HepG2 (cell line): ENCODE results near the gene OBP2B. TPM values are rescaled to one million over a fixed set of nuclear protein-coding genes. Genes with fewer than 3 reads are reported as not detected.
"Not testable (repeated sequence)": the region's sequence is repeated elsewhere in the genome, so short reads cannot be mapped to it uniquely, and the experiment has no call there.

Experiments used
- ATAC-seq: fragments of 200-7000 bp; cut with Tn5 transposase; 3 replicates; pipeline ENCODE4 v1.9.1; 2020; ENCODE audit warnings: mild to moderate bottlenecking, moderate library complexity
- BruUV-seq: library from RNA; stranded (reverse); fragments of 400-500 nt; replicated peaks from 2 replicates; lab custom pipeline; 2021; lab: Mats Ljungman, UMichigan
- CTCF ChIA-PET: fragments of 300-600 bp; formaldehyde crosslinking; extraction: SDS; loops from one replicate; lab custom pipeline; 2021; ENCODE audit warnings: low total read pairs, inconsistent platforms, low intra/inter-chr PET ratio; lab: Yijun Ruan, JAX
- POLR2A ChIA-PET: fragments of 350-600 bp; sonication (Branson Sonifier 250); formaldehyde crosslinking; loops from one replicate; lab custom pipeline; 2020; ENCODE audit warnings: antibody characterized with exemption, inconsistent platforms; lab: Yijun Ruan, JAX
- DNase-seq: peaks from one replicate; pipeline ENCODE4 v3.0.0-alpha.2; 2015; ENCODE audit warnings: low spot score
- FAIRE-seq: peaks from 3 replicates; lab custom pipeline; 2011; peaks lifted over from hg19 to GRCh38; lab: Jason Lieb, UNC
- H2AFZ ChIP-seq: one replicate; pipeline ENCODE4 v1.6.1; 2011; ENCODE audit warnings: low read length, inconsistent platforms
- H3K27ac ChIP-seq: fragments of 300-600 bp; 3 replicates; pipeline ENCODE4 v1.8.0; 2011; ENCODE audit warnings: mixed run types, mild to moderate bottlenecking, mixed read lengths, low read length, inconsistent platforms; ENCODE audit not compliant: insufficient read depth; ENCODE audit errors: extremely low read length
- H3K27me3 ChIP-seq, 2 experiments: fragments of 200-600 bp in 1 of 2; 2 replicates in 1 of 2; 3 replicates in 1 of 2; pipeline versions ENCODE4 v1.6.0 to v1.8.0; 2011; ENCODE audit warnings: low read length in 2 of 2, mild to moderate bottlenecking in 2 of 2, moderate library complexity in 2 of 2, inconsistent platforms in 1 of 2; ENCODE audit not compliant: insufficient read depth in 2 of 2, control insufficient read depth in 1 of 2
- H3K36me3 ChIP-seq, 2 experiments: fragments of 200-600 bp in 1 of 2; replicated peaks in 1 of 2; 2 replicates in 1 of 2; 3 replicates in 1 of 2; pipeline versions ENCODE4 v1.5.1 to v1.8.0; 2011; ENCODE audit warnings: low read length in 2 of 2, inconsistent platforms in 1 of 2; ENCODE audit not compliant: insufficient read depth in 2 of 2, control insufficient read depth in 1 of 2
- H3K4me1 ChIP-seq: 2 replicates; pipeline ENCODE4 v1.5.1; 2012; ENCODE audit warnings: low read length, inconsistent platforms; ENCODE audit not compliant: insufficient read depth
- H3K4me2 ChIP-seq: 2 replicates; pipeline ENCODE4 v1.6.0; 2011; ENCODE audit warnings: low read depth, low read length, inconsistent platforms
- H3K4me3 ChIP-seq, 3 experiments: fragments of 200-600 bp in 1 of 3; sonication (generic), shearing (Covaris generic) in 1 of 3; replicated peaks in 1 of 3; 2 replicates each; pipeline ENCODE4 v1.5.1; 2011 to 2016; ENCODE audit warnings: low read length in 3 of 3, inconsistent platforms in 2 of 3, low read depth in 2 of 3, mild to moderate bottlenecking in 2 of 3, control low read depth in 1 of 3, mixed read lengths in 1 of 3; ENCODE audit not compliant: insufficient read depth in 1 of 3
- H3K79me2 ChIP-seq: one replicate; pipeline ENCODE4 v1.6.1; 2011; ENCODE audit warnings: low read length, inconsistent platforms; ENCODE audit not compliant: insufficient read depth
- H3K9ac ChIP-seq: 2 replicates; pipeline ENCODE4 v1.6.0; 2011; ENCODE audit warnings: mild to moderate bottlenecking, low read depth, low read length, inconsistent platforms; ENCODE audit not compliant: insufficient read depth
- H3K9me3 ChIP-seq: 2 replicates; pipeline ENCODE4 v1.5.1; 2012; ENCODE audit warnings: mild to moderate bottlenecking, low read length
- H4K20me1 ChIP-seq: 2 replicates; pipeline ENCODE4 v1.6.0; 2011; ENCODE audit warnings: inconsistent platforms, mild to moderate bottlenecking, low read length, moderate library complexity; ENCODE audit not compliant: insufficient read depth
- HOXD1 ChIP-seq: sonication (generic); formaldehyde crosslinking; IDR thresholded peaks from 2 replicates; pipeline ENCODE4 v1.5.0; 2020; ENCODE audit warnings: missing genetic modification reagents
- PHF5A ChIP-seq: IDR thresholded peaks from one replicate; pipeline ENCODE4 v1.6.1; 2018; ENCODE audit warnings: low read depth, missing genetic modification reagents; ENCODE audit not compliant: unreplicated experiment
- SIX1 ChIP-seq: sonication (generic); formaldehyde crosslinking; IDR thresholded peaks from 2 replicates; pipeline ENCODE4 v1.4.0; 2020; ENCODE audit warnings: missing genetic modification reagents, borderline replicate concordance
- ZNF317 ChIP-seq: sonication (generic); formaldehyde crosslinking; IDR thresholded peaks from 2 replicates; pipeline ENCODE4 v1.5.0; 2020; ENCODE audit warnings: mild to moderate bottlenecking, missing genetic modification reagents
- WGBS: methylation state at CpG from one replicate; pipeline ENCODE4 v1.1.6; 2017; ENCODE audit warnings: low lambda C conversion rate; 5-methylcytosine and 5-hydroxymethylcytosine counted together
- in situ Hi-C: cut with HindIII; loops from 2 replicates; pipeline ENCODE4 v1.10.0; 2017; ENCODE audit warnings: low pct_unique_long_range_greater_than_20kb; ENCODE audit not compliant: extremely low pct_ligation_motif_present
- intact Hi-C: fragments of 100-400 bp; cut with micrococcal nuclease; formaldehyde crosslinking; loops from one replicate; pipeline ENCODE4 v1.10.0; 2022; ENCODE audit not compliant: unreplicated experiment
- polyA plus RNA-seq, 8 experiments: library from polyadenylated mRNA; depleted of rRNA in 3 of 8; stranded (reverse) in 7 of 8; unstranded in 1 of 8; fragments of >200 nt; fragmentation: Illumina TruSeq in 4 of 8; extraction: Trizol in 4 of 8; gene quantifications; 2 replicates each; pipeline versions ENCODE4 v1.2.1 to v1.2.3, GENCODE V29; 2011 to 2016; ENCODE audit warnings: low read depth in 4 of 8, missing spikeins in 1 of 8, mixed read lengths in 1 of 8; ENCODE audit not compliant: insufficient read depth in 1 of 8
- total RNA-seq, 5 experiments: library from RNA; depleted of rRNA; stranded (reverse); fragments of >200 nt; fragmentation: Illumina TruSeq; extraction: Trizol; gene quantifications; 2 replicates each; pipeline ENCODE4 v1.2.3, GENCODE V29; 2016; ENCODE audit warnings: low read depth in 1 of 5
- TF ChIP-seq, protein P1 (sequence below): sonication (generic); formaldehyde crosslinking; IDR thresholded peaks from 2 replicates; pipeline ENCODE4 v1.4.0; 2020; ENCODE audit warnings: mild to moderate bottlenecking, missing genetic modification reagents
- TF ChIP-seq, protein P2 (sequence below): fragments of 450-650 bp; IDR thresholded peaks from 2 replicates; pipeline ENCODE4 v1.6.1; 2016

The OBP2B gene
- total and polyA plus RNA-seq, 2 of the 13 experiments (the other 11 are each of a cell fraction or from before 2014, with no cell fraction given) = not detected

DNA sequence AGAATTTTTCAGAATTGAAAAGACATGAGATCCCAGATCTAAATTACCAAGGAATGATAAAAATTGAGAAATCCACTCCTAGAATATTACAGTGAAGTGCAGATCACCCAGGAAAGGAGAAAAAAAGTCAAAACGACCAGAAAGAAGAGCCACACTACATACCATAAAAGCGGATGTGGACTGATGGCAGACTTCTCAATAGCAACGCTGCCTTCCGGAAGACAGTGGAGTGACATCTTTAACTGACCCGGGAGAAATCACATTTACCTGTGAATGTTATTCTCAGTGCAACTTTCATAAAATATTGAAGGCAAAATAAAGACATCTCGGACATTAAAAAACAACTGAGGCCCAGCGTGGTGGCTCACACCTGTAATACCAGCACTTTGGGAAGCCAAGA is 21.5 kb upstream of the OBP2B start:
- H3K4me2 ChIP-seq, H3K4me3 ChIP-seq, H3K36me3 ChIP-seq, DNase-seq, ATAC-seq, H3K9me3 ChIP-seq, intact Hi-C loops, BruUV-seq, H3K4me1 ChIP-seq, CTCF ChIA-PET, H3K9ac ChIP-seq, H3K27ac ChIP-seq, FAIRE-seq, H2AFZ ChIP-seq, H4K20me1 ChIP-seq, POLR2A ChIA-PET, H3K79me2 ChIP-seq, in situ Hi-C loops: not testable (repeated sequence)
- WGBS = 48% methylated on average over 7 of the region's 7 CpGs
- H3K27me3 ChIP-seq = peaks cover 6 to 17% of the 10 kb centered on the region in 2 experiments; a peak in 4 of 5 replicates
- TF ChIP-seq ZNF317 (CRISPR knock-in tag) = peak; percentile 45; the same call in 1 of the 2 replicates

DNA sequence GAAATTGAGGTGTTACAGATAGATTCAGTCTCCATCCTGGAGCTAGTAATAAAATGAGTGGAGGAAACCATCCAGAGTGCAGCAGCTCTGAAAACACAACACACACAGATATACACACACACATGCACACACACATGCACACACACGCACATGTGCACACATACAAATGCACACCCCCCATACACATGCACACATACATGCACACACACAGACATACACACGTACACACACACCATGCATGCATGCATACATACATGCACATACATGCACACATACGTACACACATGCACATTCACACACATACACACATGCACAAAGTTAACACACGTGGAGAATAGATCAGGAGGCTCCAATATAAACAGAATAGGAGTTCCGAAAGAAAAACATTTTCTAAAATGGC is 21.0 kb upstream of the OBP2B start:
- intact Hi-C loops (no loop called here), in situ Hi-C loops (no loop called here)
- H2AFZ ChIP-seq = no peak overlapping the region
- H3K27me3 ChIP-seq = peaks cover 6 to 18% of the 10 kb centered on the region in 2 experiments; a peak in 3 of 5 replicates
- no peak overlapping the region for H3K4me3 ChIP-seq
- no peaks in the 10 kb centered on the region for H3K36me3 ChIP-seq
- H3K9ac ChIP-seq = no peak overlapping the region
- CTCF ChIA-PET = no interaction called here
- H4K20me1 ChIP-seq = no peaks in the 10 kb centered on the region
- no peaks in the 10 kb centered on the region for H3K79me2 ChIP-seq
- no peak overlapping the region for H3K27ac ChIP-seq
- ATAC-seq (no peak), FAIRE-seq (no peak), DNase-seq (no peak)
- no peaks in the 10 kb centered on the region for H3K9me3 ChIP-seq
- POLR2A ChIA-PET = no interaction called here
- peaks cover 9% of the 10 kb centered on the region for H3K4me1 ChIP-seq
- WGBS = 27% methylated on average over 5 of the region's 5 CpGs
- no TSS peak for BruUV-seq
- no peak overlapping the region for H3K4me2 ChIP-seq
- no peak for TF ChIP-seq PHF5A (CRISPR knock-in tag)
- TF ChIP-seq, protein P1, sequence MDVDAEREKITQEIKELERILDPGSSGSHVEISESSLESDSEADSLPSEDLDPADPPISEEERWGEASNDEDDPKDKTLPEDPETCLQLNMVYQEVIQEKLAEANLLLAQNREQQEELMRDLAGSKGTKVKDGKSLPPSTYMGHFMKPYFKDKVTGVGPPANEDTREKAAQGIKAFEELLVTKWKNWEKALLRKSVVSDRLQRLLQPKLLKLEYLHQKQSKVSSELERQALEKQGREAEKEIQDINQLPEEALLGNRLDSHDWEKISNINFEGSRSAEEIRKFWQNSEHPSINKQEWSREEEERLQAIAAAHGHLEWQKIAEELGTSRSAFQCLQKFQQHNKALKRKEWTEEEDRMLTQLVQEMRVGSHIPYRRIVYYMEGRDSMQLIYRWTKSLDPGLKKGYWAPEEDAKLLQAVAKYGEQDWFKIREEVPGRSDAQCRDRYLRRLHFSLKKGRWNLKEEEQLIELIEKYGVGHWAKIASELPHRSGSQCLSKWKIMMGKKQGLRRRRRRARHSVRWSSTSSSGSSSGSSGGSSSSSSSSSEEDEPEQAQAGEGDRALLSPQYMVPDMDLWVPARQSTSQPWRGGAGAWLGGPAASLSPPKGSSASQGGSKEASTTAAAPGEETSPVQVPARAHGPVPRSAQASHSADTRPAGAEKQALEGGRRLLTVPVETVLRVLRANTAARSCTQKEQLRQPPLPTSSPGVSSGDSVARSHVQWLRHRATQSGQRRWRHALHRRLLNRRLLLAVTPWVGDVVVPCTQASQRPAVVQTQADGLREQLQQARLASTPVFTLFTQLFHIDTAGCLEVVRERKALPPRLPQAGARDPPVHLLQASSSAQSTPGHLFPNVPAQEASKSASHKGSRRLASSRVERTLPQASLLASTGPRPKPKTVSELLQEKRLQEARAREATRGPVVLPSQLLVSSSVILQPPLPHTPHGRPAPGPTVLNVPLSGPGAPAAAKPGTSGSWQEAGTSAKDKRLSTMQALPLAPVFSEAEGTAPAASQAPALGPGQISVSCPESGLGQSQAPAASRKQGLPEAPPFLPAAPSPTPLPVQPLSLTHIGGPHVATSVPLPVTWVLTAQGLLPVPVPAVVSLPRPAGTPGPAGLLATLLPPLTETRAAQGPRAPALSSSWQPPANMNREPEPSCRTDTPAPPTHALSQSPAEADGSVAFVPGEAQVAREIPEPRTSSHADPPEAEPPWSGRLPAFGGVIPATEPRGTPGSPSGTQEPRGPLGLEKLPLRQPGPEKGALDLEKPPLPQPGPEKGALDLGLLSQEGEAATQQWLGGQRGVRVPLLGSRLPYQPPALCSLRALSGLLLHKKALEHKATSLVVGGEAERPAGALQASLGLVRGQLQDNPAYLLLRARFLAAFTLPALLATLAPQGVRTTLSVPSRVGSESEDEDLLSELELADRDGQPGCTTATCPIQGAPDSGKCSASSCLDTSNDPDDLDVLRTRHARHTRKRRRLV (CRISPR knock-in tag) = no peak
- TF ChIP-seq, protein P2, sequence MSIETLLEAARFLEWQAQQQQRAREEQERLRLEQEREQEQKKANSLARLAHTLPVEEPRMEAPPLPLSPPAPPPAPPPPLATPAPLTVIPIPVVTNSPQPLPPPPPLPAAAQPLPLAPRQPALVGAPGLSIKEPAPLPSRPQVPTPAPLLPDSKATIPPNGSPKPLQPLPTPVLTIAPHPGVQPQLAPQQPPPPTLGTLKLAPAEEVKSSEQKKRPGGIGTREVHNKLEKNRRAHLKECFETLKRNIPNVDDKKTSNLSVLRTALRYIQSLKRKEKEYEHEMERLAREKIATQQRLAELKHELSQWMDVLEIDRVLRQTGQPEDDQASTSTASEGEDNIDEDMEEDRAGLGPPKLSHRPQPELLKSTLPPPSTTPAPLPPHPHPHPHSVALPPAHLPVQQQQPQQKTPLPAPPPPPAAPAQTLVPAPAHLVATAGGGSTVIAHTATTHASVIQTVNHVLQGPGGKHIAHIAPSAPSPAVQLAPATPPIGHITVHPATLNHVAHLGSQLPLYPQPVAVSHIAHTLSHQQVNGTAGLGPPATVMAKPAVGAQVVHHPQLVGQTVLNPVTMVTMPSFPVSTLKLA = peak; percentile 91
- TF ChIP-seq HOXD1 (CRISPR knock-in tag) = no peak
- TF ChIP-seq SIX1 (CRISPR knock-in tag) = no peak
